Measurements from ENCODE around the gene LKAAEAR1.

- TF ChIP-seq CTCF (IDR thresholded peaks at IDR 0.05) (no peak), POLR2A (IDR thresholded peaks at IDR 0.05) (no peak)
Measured at GRCh38 chr20:64099086-64099786, 15.0 kb upstream of the LKAAEAR1 start.

Measured in Peyer's patch (tissue), 4 donors.